ENCODE measurements around the gene PBRM1. TPM values are rescaled to one million over a fixed set of nuclear protein-coding genes. Genes with fewer than 3 reads are reported as not detected.

The PBRM1 gene
- total RNA-seq, 1 donor from 2014 or later: 78.3 TPM

- DNase-seq (ENCODE audit: extremely low spot score, unreplicated experiment): peak; percentile 81
- no peaks in the 10 kb centered on the region for H3K9me3 Mint-ChIP-seq (ENCODE audit: unreplicated experiment)
Observed at GRCh38 chr3:52534281-52535183, 151.2 kb downstream of the PBRM1 start.

GRCh38 chr3:52533623-52534280, 152.0 kb downstream of the PBRM1 start, which contains the start of gene NT5DC2:
Gene NT5DC2, minus strand, starts transcription at chr3:52533857. Its CDS starts 120 bp downstream, at chr3:52533737.
- Mint-ChIP-seq H3K4me3 (ENCODE audit: unreplicated experiment) (peak within 1 kb of the TSS; percentile 87), H3K9me3 (ENCODE audit: unreplicated experiment) (no peaks in the 10 kb centered on the region), H3K27ac (ENCODE audit: unreplicated experiment) (peak within 1 kb of the TSS; percentile 81), H3K27me3 (ENCODE audit: unreplicated experiment) (no peaks in the 10 kb centered on the region), H3K4me1 (ENCODE audit: unreplicated experiment) (peaks cover 41% of the 10 kb centered on the region), H3K36me3 (ENCODE audit: unreplicated experiment) (peaks cover 11% of the 10 kb centered on the region)
- peak; percentile 90 for DNase-seq (ENCODE audit: extremely low spot score, unreplicated experiment)
- no peak for TF ChIP-seq CTCF (IDR thresholded peaks at IDR 0.05)

More at GRCh38 chr3:52534281-52535183, 151.2 kb downstream of the PBRM1 start:
- Mint-ChIP-seq H3K27ac (ENCODE audit: unreplicated experiment) (peak overlapping the region; percentile 81), H3K4me1 (ENCODE audit: unreplicated experiment) (peaks cover 49% of the 10 kb centered on the region), H3K27me3 (ENCODE audit: unreplicated experiment) (no peaks in the 10 kb centered on the region), H3K4me3 (ENCODE audit: unreplicated experiment) (peak overlapping the region; percentile 87), H3K36me3 (ENCODE audit: unreplicated experiment) (peaks cover 14% of the 10 kb centered on the region)
- no peak for TF ChIP-seq CTCF (IDR thresholded peaks at IDR 0.05)

DNA sequence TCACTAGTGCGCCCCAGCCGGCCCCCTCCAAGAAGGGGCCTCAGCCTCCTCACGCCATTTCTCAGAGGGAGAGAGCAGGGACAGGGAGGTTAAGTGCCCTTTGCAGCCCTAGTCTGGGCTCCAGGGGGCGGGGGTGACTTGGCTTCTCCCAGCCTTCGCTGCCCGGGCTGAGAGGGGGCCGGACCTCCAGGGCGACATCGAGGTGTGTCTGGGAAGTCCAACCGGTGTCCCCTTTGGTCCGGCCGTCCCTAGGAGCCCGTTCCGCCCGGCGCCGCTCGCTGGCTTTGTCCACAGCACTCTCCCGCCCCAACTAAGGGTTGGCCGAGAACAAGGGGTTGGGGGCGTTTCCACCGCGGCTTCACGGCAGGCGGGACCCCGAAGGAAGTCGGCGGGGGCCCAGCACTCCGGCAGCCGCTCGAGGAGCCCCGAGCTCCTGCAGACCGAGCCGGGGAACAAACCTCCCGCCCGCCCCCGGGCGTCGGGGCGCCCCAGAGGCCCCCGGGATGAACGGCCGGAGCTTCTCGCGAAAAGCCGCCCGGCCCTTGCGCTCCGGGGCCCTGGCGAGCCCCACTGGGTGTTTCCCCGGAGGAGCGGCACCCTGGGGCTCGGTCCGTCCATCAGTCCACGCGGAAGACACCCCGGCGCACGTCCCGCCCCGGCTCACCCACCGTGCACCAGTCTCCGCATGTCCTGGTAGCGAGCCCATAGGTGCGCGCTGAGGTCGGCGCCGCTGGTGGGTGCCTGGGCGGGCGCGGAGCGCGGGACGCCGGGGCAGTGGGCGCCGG, 152.7 kb downstream of the PBRM1 start:
- Mint-ChIP-seq H3K27me3 (ENCODE audit: unreplicated experiment) (no peaks in the 10 kb centered on the region), H3K36me3 (ENCODE audit: unreplicated experiment) (peaks cover 9% of the 10 kb centered on the region), H3K9me3 (ENCODE audit: unreplicated experiment) (no peaks in the 10 kb centered on the region), H3K4me3 (ENCODE audit: unreplicated experiment) (peak overlapping the region; percentile 81), H3K4me1 (ENCODE audit: unreplicated experiment) (peaks cover 36% of the 10 kb centered on the region), H3K27ac (ENCODE audit: unreplicated experiment) (peak overlapping the region; percentile 75)
- peak; percentile 82 for DNase-seq (ENCODE audit: extremely low spot score, unreplicated experiment)
- no peak for TF ChIP-seq CTCF (IDR thresholded peaks at IDR 0.05)

DNA sequence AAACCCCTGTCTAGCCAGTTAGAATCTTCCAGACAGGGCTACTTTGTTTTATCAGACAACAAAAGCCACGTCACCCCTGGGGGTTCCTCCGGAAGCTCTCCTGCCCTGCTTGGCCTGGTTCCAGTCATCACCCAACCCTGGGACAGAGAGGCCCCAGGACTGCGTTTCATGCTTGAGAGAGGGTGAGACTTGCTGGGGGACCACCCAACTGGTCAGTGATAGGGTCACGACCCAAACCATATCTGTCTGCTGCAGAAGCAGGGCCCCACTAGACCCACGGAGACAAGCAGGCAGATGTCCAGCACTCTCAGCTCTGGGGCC, 153.2 kb downstream of the PBRM1 start:
- Mint-ChIP-seq H3K36me3 (ENCODE audit: unreplicated experiment) (peaks cover 14% of the 10 kb centered on the region), H3K9me3 (ENCODE audit: unreplicated experiment) (no peaks in the 10 kb centered on the region), H3K27ac (ENCODE audit: unreplicated experiment) (peak overlapping the region; percentile 75), H3K27me3 (ENCODE audit: unreplicated experiment) (no peaks in the 10 kb centered on the region), H3K4me1 (ENCODE audit: unreplicated experiment) (peaks cover 30% of the 10 kb centered on the region), H3K4me3 (ENCODE audit: unreplicated experiment) (peak overlapping the region; percentile 81)
- TF ChIP-seq CTCF (IDR thresholded peaks at IDR 0.05): no peak
- DNase-seq (ENCODE audit: extremely low spot score, unreplicated experiment): peak; percentile 80
